GM21360 (cell line): ENCODE data around the gene EHBP1L1.

Source experiments
- ATAC-seq: cut with Tn5 transposase; IDR thresholded peaks from one replicate; pipeline ENCODE4 v1.9.1; 2021; ENCODE audit warnings: mild to moderate bottlenecking, moderate library complexity; ENCODE audit not compliant: unreplicated experiment

EHBP1L1 gene

GRCh38 chr11:65576867-65577755 is 1.3 kb downstream of the EHBP1L1 start:
- no peak for ATAC-seq

DNA sequence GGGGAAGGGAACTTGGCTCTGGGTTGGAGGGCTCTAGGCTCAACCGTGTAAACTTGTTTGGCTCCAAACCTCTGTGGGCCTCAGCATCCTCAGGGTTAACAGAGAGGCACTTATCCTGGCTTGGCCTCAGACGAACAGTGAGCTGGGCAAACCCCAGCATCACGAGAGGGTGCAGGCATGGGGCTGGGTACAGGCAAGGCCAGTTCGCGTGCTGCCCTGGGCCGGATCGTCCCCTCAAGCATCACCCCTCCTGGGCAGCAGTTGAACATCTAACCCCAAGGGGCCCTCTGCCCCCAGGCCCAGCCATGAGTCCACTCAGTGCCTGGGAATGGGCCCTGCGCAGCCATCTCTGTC is 1.9 kb downstream of the EHBP1L1 start:
- ATAC-seq = no peak

- no peak for ATAC-seq
These were observed 2.3 kb downstream of the EHBP1L1 start for GRCh38 chr11:65578134-65578533.

DNA sequence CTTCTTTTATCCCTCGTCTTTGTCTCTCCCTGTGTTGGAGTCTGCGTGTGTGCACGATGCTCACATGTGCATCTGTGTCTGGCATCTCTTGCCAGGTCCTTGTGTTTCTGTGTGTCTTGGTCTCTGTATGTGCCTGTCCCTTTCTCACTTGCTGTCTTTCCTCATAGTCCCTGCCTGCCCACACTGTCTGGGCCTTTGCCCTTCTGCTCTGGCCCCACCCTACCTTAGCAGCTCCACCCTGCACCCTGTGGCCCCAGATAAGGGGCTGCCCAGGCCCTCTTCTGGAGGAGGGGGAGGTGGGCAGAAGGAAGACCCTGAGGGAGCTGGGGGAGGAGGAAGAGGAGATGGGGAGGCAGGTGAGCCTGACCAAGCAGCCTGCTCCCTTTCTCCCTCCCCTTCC is 2.8 kb downstream of the EHBP1L1 start:
- no peak for ATAC-seq

DNA sequence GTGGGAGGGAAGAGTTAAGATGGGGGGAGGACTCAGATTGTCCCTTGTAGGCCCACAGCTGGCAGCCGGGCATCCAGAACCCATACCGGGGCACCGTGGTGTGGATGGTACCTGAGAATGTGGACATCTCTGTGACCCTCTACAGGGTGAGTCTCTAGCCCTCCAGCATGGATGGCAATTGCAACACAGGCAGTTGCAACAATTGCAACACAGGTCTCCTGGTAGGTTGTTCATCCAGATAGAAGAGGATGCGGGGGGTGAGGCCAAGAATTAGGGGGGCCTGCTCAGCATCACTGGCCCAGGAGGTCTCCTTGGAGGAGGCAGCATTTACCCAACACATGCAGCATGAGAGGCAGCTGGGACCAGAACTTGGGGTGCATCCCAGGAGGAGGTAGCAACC is 3.4 kb downstream of the EHBP1L1 start:
- ATAC-seq = no peak

- no peak for ATAC-seq
These were observed 4.3 kb downstream of the EHBP1L1 start for GRCh38 chr11:65580031-65580692.

DNA sequence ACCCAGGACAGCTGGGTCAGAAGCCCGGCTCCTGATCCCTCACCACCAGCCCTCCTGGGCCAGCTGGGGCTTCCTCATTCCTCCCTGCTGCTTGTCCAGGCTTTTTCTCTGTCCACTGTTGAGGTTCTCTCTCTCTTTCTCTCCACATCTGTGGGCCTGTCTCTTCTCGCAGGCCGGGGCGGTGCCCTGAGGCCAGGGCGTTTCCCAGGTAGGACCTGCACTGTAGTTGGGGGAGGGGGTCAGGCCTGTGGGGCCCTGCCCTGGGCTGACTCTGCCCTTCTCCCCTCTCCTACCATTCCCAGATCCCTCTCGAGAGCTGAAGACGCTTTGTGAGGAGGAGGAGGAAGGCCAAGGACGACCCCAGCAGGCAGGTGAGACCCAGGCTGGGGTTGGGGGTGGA is 4.9 kb downstream of the EHBP1L1 start:
- no peak for ATAC-seq

DNA sequence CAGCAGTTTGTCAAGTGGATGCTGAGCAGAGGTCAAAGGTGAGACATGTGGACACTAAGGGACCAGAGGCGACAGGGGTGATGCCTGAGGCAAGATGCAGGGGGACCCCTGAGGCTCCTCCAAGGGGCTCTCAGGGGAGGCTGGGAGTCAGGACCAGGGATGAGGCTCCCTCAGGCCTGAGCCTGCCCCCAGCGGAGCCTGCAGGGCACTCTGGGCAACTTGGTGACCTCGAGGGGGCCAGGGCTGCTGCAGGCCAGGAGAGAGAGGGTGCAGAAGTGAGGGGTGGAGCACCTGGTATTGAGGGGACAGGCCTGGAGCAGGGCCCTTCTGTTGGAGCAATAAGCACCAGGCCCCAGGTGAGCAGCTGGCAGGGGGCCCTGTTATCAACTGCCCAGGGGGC is 6.1 kb downstream of the EHBP1L1 start:
- ATAC-seq = no peak

GRCh38 chr11:65583589-65583988 is 7.7 kb downstream of the EHBP1L1 start:
- ATAC-seq = no peak

DNA sequence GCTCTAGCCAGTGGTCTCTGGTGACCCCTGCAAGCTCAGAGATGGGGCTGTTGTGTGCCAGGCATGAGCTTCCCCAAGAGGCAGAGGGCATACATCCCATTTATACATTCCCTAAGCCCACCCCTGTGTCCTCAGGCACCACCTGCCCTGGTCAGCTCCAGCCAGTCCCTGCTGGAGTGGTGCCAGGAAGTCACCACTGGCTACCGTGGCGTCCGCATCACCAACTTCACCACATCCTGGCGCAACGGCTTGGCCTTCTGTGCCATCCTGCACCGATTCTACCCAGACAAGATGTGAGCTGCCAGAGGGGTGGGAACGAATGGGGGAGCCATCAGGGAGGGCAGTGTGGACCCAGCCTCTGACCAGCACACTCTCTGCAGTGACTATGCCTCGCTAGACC is 8.3 kb downstream of the EHBP1L1 start:
- ATAC-seq = no peak

DNA sequence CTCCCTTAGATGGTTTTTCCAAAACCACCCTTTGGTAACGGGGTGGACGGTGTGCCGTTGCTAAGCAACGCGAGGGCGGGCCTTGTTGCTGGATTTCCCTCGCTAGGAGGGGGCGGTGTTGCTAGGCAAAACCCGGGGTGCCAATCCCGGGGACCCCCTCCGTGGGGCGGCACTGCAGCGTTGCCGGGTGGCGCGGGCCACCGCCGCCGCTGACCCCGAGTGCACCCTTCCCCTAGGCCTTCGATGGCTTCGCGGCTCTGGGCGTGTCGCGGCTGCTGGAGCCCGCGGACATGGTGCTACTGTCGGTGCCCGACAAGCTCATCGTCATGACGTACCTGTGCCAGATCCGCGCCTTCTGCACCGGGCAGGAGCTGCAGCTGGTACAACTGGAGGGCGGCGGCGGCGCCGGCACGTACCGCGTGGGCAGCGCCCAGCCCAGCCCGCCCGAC is 8.9 kb downstream of the EHBP1L1 start:
- ATAC-seq = no peak

GRCh38 chr11:65585396-65586246 is 9.8 kb downstream of the EHBP1L1 start:
- no peak for ATAC-seq

DNA sequence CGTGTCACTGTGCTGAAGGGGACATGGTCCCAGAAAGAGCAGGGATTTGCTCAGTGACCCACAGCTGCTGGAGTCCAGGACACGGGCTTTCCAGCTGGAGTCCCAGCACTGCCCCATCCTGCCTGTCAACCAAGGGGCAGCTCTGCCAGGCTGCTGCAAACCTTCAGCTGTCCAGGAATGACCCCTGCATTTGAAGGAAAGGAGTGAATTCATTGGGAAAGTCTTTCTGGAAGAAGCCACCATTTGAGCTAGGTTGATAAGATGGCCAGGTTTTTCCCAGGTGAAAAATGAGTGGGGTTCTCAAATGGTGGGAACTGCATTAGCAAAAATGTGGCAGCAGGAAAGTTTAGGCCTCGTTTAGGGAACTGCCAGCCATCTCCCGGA is 10.4 kb downstream of the EHBP1L1 start:
- ATAC-seq = no peak

- no peak for ATAC-seq
These were observed 10.8 kb downstream of the EHBP1L1 start for GRCh38 chr11:65586676-65587075.

- ATAC-seq = peak; percentile 76
These were observed 12.6 kb downstream of the EHBP1L1 start for GRCh38 chr11:65588199-65589054.

DNA sequence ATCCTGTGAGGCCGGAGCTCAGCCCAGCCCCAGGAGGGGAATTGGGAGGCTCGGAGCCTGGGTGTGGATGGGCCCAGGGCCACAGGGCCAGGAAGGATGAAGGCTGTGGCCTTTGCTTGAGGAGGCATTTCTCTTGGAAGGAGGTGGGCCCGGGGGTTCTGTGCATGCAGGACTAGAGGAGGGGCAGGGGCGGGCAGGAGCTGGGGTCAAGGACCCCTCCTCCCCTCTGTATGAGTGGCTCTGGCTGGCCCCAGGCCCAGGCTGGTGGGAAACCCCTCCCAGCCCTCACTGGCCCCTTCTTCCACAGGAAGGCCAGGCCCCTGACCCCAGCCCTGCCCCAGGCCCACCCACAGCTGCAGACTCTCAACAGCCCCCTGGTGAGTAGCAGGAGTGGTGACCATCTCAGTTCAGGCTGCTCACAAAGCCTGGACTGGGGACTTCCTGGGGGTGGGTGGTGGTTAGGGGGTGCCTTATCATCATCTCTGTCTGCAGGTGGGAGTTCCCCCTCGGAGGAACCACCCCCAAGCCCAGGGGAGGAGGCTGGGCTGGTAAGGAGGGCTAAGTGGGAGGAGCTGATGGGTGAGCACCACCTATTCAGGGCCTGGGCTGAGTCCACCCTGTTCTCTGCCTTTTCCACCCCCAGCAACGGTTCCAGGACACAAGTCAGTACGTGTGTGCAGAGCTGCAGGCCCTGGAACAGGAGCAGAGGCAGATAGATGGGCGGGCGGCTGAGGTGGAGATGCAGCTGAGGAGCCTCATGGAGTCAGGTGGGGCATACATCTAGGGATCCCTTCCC is 13.8 kb downstream of the EHBP1L1 start:
- no peak for ATAC-seq

- no peak for ATAC-seq
These were observed 14.4 kb downstream of the EHBP1L1 start for GRCh38 chr11:65590240-65590738.

DNA sequence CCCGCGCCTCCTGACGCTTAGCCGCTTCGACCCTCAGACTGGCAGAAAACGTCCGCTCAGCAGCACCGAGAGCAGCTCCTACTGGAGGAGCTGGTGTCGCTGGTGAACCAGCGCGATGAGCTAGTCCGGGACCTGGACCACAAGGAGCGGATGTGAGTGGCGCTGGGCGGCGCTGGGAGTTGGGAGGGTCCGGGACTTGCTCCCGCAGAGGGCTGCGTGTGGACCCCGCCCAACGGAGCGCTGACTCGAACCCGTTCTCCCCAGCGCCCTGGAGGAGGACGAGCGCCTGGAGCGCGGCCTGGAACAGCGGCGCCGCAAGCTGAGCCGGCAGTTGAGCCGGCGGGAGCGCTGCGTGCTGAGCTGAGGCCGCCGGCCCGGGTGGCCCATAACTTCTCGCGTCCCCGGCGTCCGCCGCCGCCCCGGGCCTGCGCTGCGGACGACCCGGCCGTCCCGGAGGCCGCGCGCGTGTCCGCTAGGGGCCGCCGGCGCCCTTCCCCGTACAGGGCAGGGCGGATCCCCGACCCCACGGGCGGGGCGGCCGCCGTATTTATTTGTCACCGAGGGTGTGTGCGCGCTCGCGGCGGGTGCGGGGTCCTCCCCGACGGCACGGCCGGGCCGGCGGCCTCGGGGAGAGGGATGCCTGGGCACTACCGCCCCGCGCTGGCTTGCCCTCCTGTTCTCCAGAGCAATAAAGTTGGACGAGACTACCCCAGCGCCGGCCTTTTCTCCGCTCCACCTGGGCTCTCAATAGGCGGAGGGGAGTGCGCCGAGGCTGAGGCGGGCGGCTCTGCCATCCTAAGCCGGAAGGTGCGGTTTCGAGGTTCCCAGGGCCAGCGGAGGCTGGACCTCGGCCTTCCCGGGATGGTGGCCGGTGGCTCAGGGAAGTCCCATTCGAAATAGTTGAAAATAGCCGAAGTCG is 16.3 kb downstream of the EHBP1L1 start:
- ATAC-seq = no peak
